ENCODE data around the gene RGSL1.

GRCh38 chr1:182446033-182446669 is 3.8 kb upstream of the RGSL1 start:
- no peak for TF ChIP-seq POLR2A (IDR thresholded peaks at IDR 0.05; ENCODE audit: low read depth, low read length)
- no peak for TF ChIP-seq POLR2AphosphoS5 (IDR thresholded peaks at IDR 0.05; ENCODE audit: low read depth, low read length)
- TF ChIP-seq TAF1 (IDR thresholded peaks at IDR 0.05; ENCODE audit: borderline replicate concordance, low read depth, low read length), result no peak

Measured in GM12892 (cell line).